Skeletal muscle cell (primary cell): Measurements from ENCODE around the gene PAX5.

Experiments used
- DNase-seq: peaks from one replicate; pipeline ENCODE4 v3.0.0-alpha.2; 2010; ENCODE audit warnings: low read depth
- H3K4me3 ChIP-seq: 2 replicates; pipeline ENCODE4 v1.5.1; 2011; ENCODE audit warnings: low read depth, mild to moderate bottlenecking, control low read depth, low read length, moderate library complexity

Gene PAX5

GRCh38 chr9:37026931-37027581, 7.0 kb downstream of the PAX5 start:
- no peak for DNase-seq
- H3K4me3 ChIP-seq, result peak overlapping the region; percentile 20

- DNase-seq, result no peak
- no peak overlapping the region for H3K4me3 ChIP-seq
These were observed 7.7 kb downstream of the PAX5 start for GRCh38 chr9:37026113-37026930.

DNA sequence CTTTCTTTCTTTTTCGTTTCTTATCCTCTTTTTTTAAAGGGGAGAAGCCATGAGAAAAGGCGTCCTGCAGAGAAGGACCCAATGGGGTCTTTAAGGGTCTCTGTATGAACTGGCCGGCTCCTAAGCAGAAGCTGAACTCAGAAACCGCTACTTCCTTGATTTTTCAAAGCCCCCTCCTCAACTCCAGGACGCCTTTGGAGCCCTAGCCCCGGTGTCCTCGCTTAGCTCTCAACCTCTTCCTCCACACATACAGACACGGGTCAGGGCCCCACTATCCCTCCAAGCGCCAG, 8.3 kb downstream of the PAX5 start:
- H3K4me3 ChIP-seq, result no peak overlapping the region

GRCh38 chr9:37025071-37025822, 8.8 kb downstream of the PAX5 start:
- no peak overlapping the region for H3K4me3 ChIP-seq
- no peak for DNase-seq

More for the DNA sequence above, 8.3 kb downstream of the PAX5 start:
- DNase-seq, result no peak

DNA sequence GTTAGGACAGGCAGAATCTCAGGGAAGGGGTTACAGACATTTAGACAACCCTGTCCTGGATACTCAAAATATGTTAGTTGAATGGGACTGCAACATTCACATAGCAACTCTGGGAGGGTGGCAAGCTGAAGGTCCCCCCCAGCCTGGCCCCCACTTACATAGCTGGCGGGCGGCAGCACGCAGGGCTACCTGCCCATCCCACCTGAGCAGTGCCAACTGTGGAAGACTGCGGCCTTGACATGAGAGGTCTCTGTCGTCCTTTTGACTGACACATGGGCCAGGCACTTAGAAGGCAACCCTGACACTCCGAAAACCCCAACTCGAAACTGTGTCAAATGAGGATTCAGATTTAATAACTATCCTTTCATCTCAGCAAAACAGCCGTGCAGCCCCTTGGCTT, 16.5 kb downstream of the PAX5 start:
- no peak overlapping the region for H3K4me3 ChIP-seq
- DNase-seq, result no peak

GRCh38 chr9:37011530-37011929, 22.5 kb downstream of the PAX5 start:
- no peak for DNase-seq
- no peak overlapping the region for H3K4me3 ChIP-seq

GRCh38 chr9:37010976-37011375, 23.1 kb downstream of the PAX5 start:
- H3K4me3 ChIP-seq, result no peak overlapping the region
- no peak for DNase-seq

GRCh38 chr9:37010180-37010579, 23.9 kb downstream of the PAX5 start:
- DNase-seq, result no peak
- no peak overlapping the region for H3K4me3 ChIP-seq

DNA sequence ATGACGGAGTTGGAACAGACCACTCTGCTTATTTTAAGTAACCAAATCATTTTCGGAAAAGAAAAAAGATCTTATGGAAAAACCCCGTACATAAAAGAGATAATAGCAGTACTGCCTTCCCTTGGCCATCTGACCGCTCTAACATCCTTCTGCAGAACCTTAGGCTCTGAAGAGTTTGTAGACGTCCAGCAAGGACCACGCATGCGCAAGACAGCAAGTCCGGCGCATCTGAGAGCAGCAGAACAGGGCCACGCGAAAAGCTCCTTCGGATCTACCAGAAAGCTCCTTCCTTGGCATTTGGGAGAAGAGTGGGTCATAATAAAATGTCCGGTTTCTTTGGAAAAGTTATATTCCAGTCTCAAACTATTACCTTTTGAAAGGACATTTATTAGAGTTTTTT, 26.8 kb downstream of the PAX5 start:
- no peak for DNase-seq
- no peak overlapping the region for H3K4me3 ChIP-seq

DNA sequence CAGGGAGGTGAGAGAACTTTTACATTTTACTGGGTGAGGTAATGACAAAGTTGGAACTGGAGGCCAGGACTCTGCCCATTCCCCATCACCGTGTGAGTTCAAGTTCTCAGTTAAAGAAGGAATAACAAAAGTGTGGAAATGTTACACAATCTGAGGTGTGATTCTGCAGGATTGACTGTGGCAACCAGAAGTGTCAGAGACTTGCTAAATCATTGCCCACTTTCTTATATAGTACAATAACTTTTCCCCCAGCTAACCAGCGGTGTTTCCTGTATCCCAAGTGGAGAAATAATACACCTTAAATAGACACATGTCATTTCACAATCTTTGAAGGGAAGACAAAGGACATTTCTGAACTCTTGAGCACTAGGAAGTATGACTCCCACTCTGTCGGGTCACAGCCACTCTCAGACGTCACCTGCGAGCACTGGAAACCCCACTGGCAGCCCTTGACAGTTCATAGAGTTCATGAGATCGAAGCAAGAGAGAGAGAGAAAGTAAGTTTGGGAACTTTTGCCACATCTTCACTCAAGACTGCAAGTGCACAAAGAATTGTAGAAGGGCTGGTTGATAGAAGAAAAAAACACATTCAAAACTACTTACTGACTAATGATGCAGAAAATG, 28.4 kb downstream of the PAX5 start:
- H3K4me3 ChIP-seq, result no peak overlapping the region
- no peak for DNase-seq

GRCh38 chr9:37004424-37004935, 29.6 kb downstream of the PAX5 start:
- DNase-seq, result no peak

DNA sequence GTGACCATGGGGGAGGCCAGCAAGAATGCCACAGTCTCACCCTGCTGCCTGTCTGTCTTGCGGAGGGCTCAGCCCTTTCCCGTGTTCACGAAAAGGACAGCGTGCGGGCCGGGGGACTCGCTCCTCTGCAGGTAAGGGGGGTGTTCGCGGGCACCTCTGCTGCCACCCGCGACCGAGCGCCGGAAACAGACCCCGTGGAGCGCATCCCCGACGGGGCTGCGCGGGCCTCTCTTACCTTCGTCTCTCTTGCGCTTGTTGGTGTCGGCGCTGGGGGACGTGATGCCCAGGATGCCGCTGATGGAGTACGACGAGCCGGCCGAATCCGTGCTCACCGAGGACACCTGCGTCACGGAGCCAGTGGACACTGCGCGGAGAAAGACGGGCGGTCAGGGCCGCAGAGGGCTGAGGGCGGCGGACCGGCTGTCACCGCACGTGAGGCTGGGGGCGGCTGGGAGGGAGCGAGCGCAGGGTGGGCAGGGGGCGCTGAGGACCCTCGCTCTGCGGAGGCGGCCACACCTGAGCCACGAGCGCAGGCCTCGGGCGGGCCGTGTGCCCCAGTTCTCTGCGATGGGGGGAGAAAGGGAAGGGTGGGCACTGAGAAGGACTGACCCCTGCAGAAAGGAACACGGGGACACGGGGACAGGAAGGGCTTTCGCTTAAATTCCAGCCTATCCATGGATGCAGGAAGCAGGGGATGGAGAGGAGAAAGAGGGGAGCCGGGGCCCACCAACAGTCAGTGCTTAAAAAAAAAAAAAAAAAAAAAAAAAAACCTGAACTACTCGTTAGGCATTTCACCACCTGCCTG, 31.5 kb downstream of the PAX5 start:
- no peak overlapping the region for H3K4me3 ChIP-seq
- no peak for DNase-seq

More at GRCh38 chr9:37004424-37004935, 29.6 kb downstream of the PAX5 start:
- no peak overlapping the region for H3K4me3 ChIP-seq

DNA sequence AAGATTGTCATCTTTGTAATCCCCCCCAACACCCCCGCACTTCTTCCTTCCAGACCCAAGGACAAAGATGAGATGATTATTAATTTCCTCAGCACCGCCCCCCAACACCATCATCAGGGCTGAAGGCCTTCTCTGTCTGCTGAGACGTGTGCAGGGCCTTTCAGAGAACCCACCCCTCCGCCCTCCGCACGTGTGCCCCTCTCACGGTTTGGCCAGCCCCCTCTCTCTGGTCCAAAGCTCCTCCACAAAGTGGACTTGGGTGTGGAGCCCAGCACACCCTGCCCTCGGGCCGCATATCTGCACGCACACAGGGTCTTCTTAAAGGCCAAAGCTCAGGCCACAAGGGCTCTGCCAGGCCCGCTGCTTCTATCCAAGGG, 32.0 kb downstream of the PAX5 start:
- H3K4me3 ChIP-seq, result no peak overlapping the region
- DNase-seq, result no peak

DNA sequence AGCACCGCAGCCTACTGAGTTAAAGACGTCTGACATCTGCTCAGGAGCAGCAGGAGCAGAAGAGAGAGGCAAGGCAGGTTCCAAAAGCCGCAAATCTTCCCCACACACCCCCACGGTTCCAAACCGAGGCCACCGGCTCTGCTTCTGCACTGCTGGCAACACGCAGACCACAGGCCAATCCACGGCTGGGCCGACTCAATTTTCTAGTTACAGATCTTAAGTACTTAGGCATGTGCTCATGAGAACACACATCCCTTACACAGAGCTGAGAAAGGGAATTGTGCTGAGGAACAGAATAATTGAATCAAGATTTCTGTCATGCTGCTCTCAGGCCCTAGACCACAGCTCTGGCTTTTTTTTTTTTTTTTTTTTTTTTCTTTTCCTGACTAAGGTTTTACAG, 32.6 kb downstream of the PAX5 start:
- H3K4me3 ChIP-seq, result no peak overlapping the region
- DNase-seq, result no peak

DNA sequence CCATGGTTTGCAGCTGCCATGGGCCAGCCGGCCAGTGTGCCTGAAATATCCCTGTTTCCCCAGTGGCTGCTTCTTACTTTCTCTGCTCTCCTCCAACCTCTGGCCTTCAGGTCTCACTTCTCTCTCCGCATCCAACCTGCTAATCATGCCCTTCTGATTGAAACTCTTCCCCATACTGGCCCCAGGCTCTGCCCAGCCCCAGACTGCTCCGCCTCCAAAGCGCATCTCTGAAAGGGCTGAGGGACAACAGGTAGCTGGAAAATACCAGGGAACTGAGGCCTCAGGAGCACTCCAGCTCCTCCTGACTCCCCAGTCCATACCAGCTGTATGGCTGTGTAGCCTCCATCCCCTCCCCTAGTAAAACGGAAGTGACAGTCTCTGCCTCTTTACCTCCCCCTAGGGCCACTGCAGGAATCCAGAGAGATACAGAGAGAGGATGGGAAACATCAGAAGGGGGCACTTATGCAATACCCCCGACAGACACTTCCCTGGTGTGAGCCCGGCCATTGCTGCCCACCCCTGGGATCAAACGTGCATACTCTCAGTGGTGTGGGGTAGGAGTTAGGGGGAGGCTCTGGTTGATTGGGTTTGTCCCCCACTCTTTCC, 34.2 kb downstream of the PAX5 start:
- DNase-seq, result no peak
- no peak overlapping the region for H3K4me3 ChIP-seq

DNA sequence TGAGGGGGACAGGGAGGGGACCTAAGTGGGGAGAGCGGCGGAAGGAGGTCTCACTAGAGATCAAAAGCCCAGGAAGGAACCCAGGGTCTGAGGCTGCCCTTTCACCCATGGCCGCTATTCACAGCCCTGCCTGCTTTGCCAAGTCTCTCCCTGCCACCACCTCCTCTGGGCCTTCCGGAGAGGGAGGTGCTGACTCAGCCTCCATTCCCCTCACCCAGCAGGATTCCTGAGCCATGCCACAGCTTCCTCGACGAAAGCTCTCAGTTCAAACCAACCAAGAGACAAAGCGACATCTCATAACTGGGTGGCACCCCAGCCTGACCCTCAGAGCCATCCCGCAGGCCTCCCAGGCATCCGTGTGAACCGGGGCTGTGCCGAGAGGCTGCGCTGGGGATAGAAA, 36.7 kb downstream of the PAX5 start:
- DNase-seq, result no peak
- H3K4me3 ChIP-seq, result no peak overlapping the region

- no peak for DNase-seq
These were observed 37.4 kb downstream of the PAX5 start for GRCh38 chr9:36996706-36997086.

DNA sequence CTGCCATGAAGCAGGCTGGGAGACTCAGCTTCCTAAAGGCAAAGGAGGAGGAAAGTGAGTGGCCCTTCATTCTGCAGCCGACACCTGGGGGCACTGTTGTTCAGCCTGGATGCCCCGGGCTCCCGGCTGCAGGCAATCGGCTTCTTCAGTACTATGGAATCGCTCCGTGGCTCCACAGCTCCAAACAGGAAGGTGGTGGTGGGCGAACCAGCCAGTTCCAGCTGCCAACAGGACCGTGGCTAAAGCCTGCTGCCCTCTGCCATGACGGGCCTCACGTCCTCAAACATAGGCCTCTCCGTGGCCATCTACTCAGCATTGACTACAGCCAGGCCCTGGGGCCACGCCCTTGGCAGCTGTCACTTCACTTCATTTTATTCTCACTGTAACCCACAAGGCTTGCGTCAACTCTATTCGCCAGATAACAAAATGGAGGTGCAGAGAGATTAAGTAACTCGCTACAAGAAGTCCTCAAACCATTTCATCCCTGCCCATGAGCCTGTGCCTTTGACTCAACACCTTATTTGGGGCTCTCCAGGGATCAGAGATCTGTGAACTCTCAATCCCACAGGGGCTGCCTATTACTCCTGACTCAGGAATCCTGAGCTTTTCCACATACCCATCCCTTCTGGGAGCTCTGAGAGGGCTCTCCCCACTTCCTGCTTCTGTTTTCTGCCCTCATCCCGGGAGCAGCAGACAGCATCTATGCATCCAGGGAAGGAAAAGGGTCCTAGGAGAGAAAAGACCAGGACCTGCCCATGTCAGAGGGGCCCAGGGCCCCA, 38.0 kb downstream of the PAX5 start:
- peak; percentile 15 for DNase-seq
- H3K4me3 ChIP-seq, result no peak overlapping the region

More at GRCh38 chr9:36996706-36997086, 37.4 kb downstream of the PAX5 start:
- no peak overlapping the region for H3K4me3 ChIP-seq
